ENCODE data around the gene IGFL4. TPM values are rescaled to one million over a fixed set of nuclear protein-coding genes. Genes with fewer than 3 reads are reported as not detected.

Gene IGFL4
- polyA plus RNA-seq, 5 donors, result 0.40 to 1.0 (median 0.58) TPM

DNA sequence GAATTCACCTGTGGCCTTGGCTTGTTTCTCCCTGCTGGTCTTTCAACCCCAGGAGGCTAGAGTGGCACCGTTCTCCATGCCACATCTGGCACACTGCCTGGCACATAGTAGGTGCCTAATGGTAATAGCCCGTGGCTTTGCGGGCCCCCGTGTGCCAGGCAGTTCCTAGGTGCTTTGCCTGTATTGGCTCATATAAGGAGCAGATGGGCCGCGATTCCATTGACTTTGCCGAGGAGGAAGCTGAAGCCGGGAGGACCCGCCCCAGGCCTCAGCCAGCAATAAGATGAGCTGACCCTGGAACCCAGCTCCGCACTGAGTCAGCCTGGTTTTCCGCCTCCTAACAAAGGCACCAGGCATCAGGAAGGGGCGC is 18.8 kb downstream of the IGFL4 start:
- DNase-seq, result no peak

DNA sequence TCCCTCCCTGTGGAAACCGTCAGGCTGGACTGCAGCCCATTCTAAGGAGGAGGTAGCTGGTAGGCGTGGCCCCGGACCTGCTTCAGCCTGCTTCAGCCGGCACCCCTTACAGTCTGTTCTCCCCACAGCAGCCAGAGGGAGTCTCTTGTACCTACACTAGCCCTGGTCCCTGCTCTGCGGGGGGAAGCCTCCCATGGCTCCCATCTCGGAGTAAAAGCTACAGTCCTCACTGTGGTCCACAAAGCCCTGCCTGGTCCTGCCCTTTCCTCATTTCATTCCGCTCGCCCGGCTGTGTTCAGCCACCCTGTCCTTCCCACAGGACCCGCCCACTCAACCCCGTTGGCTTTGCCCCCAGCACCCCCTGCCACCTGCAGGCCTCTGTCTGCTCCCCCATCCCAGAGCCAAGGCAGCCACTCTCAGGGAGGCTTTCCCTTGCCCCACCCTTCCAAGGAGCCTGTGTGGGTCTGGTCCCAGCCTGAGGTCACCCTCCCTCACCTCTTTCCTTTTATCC is 19.2 kb downstream of the IGFL4 start:
- no peak for DNase-seq

DNA sequence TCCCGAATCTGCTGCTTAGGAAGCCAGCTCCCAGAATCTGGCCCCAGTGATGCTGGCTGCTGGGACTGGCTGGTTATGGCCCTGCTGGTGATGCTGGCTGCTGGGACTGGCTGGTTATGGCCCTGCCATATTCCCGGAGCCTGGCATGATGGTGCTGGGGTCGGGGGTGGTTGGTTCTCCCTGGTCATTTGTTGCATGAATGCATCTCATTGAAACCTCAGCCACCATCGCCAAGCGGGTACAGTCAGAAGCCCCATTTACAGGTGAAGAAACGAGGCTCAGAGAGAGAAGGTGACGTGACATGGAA is 20.0 kb downstream of the IGFL4 start:
- DNase-seq, result no peak

DNA sequence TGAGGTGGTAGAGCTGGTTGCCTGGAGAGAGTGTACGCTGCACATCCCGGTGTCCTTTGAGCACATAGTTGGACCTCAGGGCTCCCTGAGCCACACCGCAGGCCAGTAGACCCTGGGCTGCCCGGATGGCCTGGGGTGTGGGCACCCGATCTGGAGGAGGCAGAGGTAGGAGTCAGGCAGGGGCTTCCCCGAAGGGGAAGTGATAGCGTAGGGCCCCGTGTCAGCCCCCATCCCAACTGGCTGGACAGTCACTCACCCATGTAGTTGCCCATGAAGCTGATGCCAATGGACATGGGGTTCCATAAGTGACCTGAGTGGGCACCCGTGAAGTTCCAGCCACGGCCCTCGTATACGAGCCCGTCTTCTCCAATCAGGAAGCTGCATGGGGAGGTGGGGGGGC is 21.5 kb downstream of the IGFL4 start:
- DNase-seq, result no peak

DNA sequence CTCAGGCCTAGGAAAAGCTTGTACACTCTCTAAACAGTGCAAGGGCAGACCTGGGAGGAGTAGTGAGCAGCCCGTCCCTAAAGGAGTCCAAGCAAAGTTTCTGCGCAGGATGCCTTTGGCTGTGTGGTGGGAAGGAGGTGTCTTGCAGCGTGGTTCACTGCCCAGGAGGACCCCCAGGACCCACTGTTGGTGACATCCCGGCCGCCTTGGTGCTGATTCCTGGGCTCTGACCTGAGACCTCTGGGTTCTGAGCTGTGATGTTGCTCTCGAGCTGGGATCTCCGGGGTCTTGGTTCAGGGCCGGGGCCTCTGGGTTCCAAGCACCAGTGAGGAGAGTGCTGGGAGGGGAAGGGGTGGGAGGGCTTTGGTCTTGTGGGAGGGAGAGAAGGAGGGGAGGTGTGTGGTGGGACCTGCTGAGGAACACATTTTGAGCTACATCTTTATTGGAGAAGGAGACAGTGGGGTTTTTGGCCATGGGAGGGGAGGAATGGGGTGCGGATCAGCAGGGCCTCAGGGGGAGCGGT is 22.0 kb downstream of the IGFL4 start:
- DNase-seq, result no peak

DNA sequence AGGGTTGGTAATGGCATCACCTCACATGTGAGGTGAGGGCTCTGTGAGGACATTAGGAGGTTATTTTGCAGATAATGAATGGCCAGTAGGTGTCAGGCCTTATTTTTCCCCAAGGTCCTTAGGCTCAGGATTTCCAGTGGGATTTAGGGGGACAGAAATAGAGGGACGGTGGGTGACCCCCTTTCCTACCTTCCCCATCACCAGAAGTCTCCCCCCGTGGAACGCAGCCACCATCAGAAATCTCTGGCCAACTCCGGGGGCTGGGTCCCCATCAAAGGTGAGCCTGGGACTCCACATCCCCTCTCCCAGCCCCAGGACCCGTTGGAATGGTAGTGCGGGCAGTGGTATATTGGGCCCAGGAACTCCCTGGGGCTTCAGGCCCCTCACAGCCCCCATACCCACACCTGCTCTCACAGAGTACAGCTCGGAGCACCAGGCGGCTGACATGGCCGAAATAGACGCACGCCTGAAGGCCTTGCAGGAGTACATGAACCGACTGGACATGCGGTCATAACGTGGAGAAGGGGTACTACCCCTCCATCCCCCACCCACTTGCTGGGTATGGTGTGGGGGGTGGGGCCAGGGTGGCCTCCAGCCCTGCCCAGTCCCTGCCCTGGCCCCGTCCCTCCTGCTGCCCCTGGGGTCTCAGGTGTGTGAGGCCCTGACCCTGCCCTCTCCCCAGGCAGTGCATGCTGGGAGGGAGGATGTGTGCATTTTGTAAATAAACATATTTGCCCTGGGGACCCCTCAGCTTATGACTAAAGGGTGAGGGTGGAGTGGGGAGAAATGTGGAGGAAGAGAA is 22.7 kb downstream of the IGFL4 start:
- DNase-seq, result no peak

DNA sequence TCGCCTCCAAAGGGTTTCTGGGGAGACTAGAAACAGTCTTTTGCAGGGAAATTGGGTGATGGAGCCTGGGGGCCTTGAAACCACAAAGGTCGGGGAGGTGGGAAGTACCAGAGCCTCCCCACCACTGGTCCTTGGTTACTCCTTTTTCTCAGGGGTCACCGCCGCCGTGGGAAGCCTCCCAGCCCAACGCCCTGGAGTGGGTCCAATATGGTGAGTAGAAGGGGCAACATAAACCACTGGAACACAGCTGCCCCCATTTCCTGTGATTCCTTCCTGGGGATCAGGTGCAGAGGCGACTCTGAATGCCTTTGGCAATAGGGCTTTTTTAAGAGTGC is 23.7 kb downstream of the IGFL4 start:
- no peak for DNase-seq

DNA sequence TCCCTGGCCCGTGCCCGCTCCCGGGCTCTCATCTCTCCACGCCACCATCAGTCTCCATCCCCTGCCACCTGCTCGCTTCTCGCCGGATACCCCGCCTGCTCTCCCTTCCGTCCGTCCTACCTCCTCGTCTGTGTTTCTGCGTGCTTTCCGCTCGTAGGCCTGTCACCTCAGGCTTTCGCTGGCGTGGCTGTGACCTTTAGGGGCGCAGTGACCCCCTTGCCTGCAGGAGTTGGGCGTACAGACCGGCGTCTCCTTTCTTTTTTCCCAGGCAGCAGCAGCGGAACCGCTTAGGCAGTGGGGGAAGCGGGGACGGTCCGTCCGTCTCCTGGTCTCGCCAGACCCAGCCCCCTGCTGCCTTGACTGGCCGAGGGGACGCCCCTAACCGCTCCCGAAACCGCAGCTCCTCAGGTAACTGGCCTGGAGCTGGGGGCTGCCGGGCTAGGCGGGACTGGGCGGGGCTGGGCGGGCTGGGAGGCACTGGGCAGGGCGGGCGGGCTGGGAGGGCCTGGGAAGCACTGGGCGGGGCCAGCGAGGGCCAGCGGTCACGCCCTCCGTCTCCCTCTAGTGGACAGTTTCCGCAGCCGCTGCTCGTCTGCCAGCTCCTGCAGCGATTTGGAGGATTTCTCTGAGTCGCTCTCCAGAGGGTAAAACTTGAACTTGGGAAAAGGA is 24.2 kb downstream of the IGFL4 start:
- peak; percentile 76 to 77 for DNase-seq

DNA sequence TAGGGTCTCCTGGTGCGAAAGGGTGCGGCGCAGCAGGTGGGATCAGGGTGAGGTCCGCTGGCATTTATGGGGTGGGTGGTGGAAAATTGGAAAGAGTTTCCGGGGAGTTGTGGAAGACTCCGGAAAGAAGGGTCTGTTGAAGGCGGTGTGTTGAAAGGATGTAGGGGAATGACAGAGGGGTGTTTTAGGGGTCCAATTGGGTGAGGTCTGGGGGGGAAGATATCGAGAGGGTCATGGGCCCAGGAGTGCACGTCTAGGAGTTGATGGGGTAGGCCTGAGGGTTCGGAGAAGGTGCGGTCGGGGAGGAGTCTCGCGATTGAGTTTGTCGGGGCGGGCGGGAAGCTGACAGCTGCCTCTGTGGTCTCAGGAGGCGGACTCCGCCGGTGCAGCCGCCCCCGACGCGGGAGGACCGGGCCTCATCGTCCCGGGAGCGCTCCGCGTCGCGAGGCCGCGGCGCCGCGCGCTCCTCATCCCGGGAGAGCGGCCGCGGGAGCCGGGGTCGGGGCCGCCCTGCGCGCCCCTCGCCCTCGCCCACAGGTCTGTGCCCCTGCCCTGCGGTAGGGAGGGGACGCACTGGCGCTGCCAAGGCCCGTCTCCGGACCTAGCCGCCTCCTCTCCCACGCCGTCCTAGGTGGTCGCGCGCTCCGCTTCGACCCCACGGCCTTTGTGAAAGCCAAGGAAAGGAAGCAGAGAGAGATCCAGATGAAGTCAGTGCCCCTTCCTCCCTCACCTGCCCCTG is 24.9 kb downstream of the IGFL4 start:
- no peak for DNase-seq

DNA sequence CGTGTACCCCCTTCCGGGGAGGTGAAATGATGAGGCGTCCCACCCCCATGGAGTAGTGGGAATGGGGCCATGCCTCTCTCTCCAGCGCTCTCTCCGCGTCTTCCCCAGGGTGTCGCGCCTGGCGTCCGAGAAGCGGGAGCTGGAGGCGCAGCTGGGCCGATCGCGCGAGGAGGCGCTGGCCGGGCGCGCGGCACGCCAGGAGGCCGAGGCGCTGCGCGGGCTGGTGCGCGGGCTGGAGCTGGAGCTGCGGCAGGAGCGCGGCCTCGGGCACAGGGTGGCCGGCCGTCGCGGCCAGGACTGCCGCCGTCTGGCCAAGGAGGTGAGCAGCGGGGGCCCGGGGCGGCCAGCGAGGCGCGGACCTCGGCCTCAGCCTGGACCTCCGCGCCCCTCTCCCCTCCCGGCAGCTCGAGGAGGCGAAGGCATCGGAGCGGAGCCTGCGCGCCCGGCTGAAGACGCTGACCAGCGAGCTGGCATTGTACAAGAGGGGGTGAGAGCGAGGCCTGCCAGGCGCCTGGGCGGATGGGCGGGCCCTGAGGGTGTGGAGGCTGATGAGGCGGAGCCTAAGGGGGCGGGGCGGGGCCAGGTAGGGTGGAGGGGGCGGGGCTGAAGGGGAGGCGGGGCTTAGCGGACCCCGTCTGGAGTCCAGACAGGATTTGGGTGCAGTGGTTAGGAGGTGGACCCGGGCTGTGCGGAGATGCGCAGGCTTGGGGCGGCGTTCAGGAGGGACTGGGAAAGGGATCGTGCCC is 25.7 kb downstream of the IGFL4 start:
- DNase-seq, result peak in 1 of 2 donors; percentile 49

DNA sequence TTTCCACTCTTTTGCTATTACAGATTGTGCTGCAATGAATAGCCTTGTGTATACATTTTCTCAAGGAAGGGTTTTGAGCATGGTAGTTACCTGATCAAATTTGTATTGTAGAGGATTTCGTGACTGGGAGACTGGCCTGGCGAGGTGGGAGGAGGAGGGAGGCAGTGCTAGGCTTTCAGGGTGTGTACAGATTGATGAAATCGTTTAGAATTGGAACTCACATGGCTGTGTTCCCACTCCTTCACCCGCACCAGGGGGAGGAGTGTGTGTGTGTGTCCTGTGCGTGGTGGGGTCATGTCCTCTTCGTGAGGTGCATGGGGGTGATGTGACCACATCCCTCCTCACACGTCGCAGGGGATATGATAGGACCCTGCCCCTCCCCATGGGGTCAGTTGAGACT is 26.3 kb downstream of the IGFL4 start:
- DNase-seq, result no peak

DNA sequence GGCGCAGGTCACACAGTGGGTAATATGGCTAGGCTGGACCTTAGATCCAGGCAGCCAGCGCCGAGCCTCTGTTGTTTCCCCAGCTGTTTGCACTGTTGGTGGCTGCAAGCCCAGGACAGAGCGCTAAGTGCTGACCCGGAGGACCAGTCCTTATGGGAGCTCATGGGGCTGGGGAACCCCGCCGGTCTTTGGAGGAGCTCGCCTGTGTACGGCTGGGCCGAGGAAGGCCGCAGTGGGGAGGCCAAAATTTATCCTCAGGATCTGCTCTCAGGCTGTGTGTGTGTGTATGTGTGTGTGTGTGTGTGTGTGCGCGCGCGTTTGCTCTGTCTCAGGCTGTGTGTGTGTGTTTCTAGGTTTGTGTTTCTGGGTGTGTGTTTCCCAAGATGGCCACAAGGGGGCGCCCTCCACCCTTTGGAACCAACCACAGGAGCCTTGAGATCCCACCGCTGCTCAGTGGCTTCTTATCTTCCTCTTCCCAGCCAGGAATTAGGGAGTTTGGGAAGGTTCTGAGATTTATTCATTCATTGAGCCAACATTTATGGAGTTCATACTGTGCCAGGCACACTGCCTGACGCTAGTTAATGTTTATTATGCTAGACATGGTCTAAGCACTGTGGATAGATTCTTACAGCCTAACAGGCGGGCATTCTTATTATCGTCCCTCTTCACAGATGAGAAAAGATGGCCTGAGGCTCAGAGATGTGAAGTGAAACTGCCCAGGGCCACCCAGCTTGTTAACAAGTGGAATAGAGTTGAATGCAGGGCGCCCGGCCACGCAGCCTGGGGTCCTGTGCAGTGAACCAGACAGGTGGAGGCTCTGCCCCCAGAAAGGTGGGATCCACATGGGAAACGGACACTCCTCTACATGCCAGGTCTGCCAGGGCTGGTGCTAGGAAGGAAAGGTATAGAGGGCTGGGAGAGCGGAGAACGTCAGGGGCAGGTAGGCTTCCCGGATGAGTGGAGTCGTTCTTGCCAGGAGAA is 31.0 kb downstream of the IGFL4 start:
- DNase-seq, result no peak

DNA sequence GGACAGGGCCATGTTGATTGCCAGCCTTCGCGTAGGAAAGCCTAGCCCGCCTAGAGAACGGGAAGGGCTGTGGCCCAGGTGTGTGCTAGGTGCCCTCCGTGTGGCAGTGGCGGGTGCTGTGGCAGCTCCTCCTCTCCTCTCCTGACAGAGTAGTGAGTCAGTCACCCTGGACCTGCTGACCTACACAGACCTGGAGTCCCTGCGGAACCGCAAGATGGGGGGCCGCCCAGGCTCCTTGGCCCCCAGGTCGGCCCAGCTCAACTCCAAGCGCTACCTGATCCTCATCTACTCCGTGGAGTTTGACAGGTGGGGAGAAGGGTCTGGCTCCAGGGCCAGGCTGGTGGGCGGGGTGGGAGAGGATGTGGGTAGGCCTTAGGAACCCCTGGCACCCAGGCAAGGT is 34.4 kb downstream of the IGFL4 start:
- DNase-seq, result no peak

DNA sequence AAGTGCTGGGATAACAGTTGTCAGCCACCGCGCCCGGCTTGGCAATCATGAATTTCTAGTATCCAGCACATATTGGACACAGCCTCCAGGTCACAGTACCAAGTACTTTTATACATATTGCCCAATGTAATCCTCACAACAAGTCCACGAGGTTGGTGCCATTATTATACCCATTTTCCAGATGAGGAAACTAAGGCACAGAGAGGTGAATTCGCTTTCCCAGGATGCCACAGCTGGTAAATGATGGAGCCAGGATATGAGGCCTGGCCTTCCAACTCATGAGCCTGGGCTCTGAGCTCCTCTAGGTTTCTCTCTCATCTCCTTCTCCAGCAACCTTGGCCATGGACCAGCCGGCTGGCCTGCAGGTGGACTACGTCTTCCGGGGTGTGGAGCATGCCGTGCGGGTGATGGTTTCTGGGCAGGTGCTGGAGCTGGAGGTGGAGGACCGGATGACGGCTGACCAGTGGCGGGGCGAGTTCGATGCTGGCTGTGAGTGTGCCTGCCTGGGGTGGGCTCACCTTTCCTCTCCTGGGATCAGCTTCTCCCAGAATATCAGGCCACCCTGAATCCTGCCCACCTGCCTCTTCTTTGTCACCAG is 38.0 kb downstream of the IGFL4 start:
- no peak for DNase-seq

DNA sequence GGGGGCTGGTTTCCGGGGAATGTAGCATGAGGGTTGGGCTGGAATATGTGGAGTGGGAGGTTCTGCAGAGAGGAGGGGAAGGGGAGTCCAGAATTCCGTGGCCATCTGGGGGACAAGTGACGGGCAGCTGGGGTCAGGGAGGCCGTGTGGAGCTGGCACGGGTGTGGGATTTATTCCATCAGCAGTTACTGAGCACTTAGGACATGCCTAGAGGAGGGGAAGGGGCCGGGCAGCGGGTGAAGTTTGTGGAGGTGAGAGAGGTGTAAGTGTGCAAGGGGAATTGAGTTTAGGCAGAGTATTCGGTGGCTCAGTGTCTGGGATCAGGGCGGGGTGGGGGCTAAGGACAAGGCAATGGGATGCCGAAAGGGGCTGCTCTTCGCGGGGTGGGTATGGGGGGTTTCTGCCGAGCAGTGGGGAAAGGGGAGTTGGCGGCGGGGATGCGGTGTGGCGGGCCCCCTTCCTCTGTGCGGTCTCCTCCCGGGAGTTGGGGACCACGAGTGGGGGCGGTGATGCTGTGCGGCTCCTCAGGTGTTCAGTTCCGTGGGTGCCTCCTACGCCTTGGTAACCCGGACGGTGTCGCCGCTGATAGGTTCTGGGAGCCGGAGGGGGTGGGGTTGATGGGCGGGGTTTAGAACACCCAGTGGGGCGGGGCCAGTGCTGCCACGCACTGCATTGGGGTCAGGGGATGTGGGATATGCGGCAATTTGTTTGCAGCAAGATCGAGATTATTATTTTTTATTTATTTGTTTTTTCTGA is 40.1 kb downstream of the IGFL4 start:
- DNase-seq, result no peak

DNA sequence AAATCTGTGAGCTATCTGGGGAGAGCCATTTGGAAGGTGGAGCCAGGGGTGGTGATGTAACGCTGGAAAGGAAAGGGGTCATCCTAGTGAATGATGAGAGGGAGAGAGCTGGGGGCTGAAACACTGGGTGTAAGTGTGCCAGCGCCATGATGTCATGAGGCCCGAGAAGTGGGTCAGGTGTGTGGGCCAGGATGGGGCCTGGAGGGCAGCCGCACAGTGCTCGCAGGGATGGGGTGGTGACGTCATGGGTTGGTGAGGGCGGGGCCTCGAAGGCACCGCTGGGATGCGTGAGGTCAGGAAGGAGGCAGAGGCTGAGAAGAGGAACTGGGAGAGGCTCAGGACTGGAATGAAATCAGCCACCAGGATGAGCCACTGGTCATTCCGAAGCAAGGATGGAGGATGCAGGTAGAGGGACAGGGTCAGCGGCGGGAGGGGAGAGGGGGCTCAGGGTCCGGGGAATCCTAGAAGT is 41.1 kb downstream of the IGFL4 start:
- DNase-seq, result no peak

DNA sequence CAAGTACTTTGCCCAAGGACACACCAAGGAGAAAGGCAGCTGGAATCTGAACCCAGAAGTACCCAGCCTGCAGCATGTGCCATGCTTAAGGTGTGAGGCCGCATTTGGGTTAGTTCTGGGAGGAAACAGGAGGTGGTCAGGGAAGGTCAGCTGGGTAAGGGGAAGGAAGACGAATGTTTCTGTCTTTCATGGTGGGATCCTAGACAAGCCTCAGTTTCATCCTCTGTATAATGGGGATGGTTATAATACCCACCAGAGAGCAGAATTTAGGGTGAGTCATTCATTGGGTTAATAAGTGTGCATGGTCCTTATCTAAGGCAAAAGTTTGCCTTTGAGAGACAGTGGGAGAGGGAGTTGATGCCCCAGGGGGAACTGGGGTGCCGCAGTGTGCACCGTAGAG is 42.0 kb downstream of the IGFL4 start:
- DNase-seq, result no peak

DNA sequence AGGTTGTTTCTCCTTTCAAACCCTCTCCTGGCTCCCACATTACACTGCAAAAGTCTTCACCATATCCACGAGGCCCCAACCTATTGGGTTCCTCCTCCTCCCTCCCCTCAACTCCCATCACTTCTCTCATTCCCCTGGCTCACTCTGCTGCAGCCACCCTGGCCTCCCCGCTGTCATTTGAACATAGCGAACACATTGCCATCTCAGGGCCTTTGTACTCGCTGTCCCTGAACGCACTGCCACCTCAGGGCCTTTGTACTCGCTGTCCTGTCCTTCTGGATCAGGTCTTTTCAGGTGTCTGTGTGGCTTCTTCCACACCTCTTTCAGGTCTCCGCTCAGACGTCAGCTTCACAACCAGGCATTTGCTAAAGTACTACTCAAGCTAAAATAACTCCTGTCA is 43.9 kb downstream of the IGFL4 start:
- no peak for DNase-seq

DNA sequence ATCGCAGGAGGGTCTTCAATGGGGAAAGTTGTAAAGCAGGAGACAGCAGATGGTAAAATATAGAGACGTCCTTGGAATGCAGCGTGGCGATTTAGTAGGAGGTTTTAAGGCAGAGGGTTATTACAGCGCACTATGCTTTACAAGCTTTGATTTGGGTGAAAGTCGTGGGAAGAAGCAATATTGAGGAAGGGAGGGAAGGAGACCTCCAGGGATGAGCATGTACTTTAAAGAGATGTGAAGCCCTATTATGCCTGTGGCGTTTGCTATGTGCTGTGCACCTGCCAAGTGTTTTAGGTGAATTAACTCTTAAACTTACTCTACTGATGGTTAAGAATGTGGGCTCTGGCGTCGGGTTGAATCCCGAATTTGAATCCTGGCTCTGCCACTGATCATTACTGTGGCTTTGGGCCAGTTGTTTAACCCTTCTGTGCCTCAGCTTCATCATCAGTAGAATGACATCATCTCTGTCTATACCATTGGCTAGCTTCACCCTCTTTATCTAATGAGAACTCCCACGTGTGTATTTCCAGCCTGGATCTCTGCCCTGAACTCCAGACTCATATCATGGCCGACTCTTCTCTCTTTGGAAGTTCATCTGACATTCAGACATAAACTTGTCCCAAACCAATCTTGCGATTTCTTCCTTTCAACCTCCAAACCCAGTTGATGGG is 45.0 kb downstream of the IGFL4 start:
- DNase-seq, result no peak
